ENCODE data around the gene FURIN. TPM values are rescaled to one million over a fixed set of nuclear protein-coding genes. Genes with fewer than 3 reads are reported as not detected.

Gene FURIN
- total RNA-seq, 1 donor from 2014 or later: 933 TPM

GRCh38 chr15:90931828-90932659 is 63.7 kb downstream of the FURIN start, which contains the start of gene HDDC3:
TSS of gene HDDC3 (minus strand) at chr15:90932549. CDS start at chr15:90932540, 9 bp downstream.
- intact Hi-C loops (cut with micrococcal nuclease): loop anchor here (1.0 to 10.0 kb wide), 9 partner anchors 60 to 1973 kb away; partner anchors contain the start of genes AP3S2 and CHD2

DNA sequence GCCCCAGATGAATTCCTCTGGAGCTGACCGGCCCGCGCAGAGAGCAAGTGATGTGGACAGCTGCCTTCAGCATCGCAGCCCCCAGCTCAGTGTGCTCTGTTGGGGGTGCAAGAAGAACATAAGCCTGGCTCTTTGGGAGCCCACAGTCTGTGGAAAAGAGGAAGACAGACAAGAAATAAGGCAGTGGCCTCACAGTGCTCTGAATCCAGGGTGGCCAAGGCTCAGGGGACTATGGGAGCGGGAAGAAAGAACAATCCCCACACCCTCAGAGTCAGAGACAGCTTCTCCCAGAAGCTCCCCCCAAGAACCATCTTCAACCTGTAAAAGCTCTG is 64.2 kb downstream of the FURIN start:
- intact Hi-C loops (cut with micrococcal nuclease): loop anchor here (5.0 to 10.0 kb wide), 7 partner anchors 60 to 1972 kb away; partner anchors contain the start of genes AP3S2 and CHD2

Other genes with a start within 250 kb of the FURIN start
- 74.7 and 75.3 TPM in 2 replicates for gene BLM, start 151.2 kb upstream of the FURIN start, total RNA-seq
- gene FES, start 15.9 kb downstream of the FURIN start, total RNA-seq: 168 and 170 TPM in 2 replicates
- 257 and 265 TPM in 2 replicates for gene MAN2A2, start 34.7 kb downstream of the FURIN start, total RNA-seq
- 28.6 and 33.4 TPM in 2 replicates for gene HDDC3, start 64.0 kb downstream of the FURIN start, total RNA-seq
- gene UNC45A, start 66.7 kb downstream of the FURIN start, total RNA-seq: 70.6 and 77.6 TPM in 2 replicates
- 21.9 and 22.1 TPM in 2 replicates for gene RCCD1, start 86.3 kb downstream of the FURIN start, total RNA-seq
- 98.6 and 105 TPM in 2 replicates for gene PRC1, start 125.9 kb downstream of the FURIN start, total RNA-seq
- 22.7 and 23.3 TPM in 2 replicates for gene VPS33B, start 154.0 kb downstream of the FURIN start, total RNA-seq
- 0.02 TPM in 1 of 2 replicates, not detected in the other for gene SV2B, start 231.7 kb downstream of the FURIN start, total RNA-seq

All from T-helper 1 cell treated with Interleukin-12 subunit alpha and Interleukin-12 subunit beta and Interleukin-4 antibody, amounts not matched to agents 30 ng/mL and 1 ng/mL, for 36 hours (primary cell).